ENCODE measurements around the gene NECTIN1.

Gene NECTIN1

DNA sequence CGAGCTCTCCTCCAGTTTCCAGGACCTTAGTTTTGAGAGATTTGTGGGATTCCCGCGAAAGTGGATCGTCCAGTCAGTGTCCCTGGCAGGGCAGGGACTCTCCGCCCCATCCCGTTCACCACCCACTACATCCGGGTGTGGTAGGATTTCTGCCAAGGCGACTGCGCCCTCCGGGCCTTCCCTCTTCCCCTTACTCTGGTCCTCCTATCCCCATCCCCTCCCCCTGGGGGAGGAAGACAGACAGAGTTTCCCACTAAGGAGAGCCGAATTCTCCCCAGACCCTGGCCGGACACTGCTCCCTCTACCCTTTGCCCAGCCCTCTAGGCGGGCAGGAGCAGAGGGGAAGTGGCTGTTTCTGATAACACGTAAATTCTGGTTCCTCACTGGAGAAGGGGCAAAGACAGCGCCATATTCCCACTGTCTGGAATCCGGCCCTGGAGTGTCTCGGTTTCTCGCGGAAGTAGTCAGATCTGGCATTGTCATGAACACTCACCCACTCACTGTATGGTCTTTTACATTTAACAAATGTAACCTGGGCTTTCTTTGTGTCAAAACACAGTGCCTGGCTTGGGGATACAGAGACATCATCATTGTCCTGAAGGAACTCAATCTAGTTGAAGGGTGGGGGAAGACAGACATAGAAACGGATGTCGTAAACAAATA, 1.1 kb upstream of the NECTIN1 start:
- no peak for FAIRE-seq

- no peak for FAIRE-seq
Measured at GRCh38 chr11:119729581-119729927, 554 bp upstream of the NECTIN1 start.

GRCh38 chr11:119728211-119728626, 781 bp downstream of the NECTIN1 start:
- no peak for FAIRE-seq

DNA sequence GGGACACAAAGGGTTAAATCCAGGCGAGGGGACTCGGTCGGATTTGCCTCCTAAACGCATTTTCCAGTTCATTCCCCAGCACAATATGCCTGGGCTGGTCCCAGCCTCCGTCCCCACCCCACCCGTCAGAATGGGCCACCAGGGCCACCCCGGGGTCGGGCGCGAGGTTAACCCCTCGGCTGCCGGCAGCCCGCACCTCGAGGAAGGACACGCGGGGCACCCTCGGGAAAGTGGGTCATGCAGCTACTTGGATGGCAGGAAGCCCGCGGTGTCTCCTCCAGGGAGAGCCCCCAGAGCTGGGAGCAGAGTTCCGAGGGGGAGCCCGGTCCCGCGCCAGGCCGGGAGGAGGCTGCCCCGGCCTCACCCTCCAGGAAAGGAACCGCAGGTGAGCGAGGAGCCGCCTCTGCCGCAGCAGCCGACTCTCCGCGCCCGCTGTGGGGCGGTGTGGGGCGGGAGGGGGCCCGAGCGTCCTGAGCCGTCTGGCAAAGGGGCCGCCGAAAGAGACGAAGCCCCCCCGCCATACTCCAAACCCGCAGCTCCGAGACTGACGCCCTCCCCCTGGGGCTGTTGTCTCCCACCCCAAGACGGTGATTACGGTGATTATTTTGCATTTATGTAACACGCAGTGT, 1.4 kb downstream of the NECTIN1 start:
- no peak for FAIRE-seq

- FAIRE-seq: no peak
Measured at GRCh38 chr11:119726585-119727522, 2.1 kb downstream of the NECTIN1 start.

DNA sequence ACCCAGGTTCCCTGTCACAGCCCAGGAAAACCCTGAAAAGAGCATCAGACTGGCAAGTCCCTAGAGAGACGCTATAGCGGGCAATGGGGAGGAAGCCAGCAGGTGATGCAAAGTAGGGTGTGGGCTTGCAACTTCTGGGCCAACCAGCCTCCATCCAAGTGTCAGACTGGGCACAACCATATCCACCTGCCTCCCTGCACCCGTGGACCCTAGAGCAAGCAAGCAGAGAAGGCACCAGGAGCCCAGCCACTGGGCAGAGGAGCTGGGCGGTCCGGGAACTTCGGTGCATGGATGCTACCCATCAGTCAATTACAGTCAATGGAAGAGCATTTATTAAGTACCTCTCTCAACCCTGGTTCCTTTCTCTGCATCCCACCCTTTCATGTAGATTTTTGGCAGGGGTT, 2.8 kb downstream of the NECTIN1 start:
- FAIRE-seq: no peak

DNA sequence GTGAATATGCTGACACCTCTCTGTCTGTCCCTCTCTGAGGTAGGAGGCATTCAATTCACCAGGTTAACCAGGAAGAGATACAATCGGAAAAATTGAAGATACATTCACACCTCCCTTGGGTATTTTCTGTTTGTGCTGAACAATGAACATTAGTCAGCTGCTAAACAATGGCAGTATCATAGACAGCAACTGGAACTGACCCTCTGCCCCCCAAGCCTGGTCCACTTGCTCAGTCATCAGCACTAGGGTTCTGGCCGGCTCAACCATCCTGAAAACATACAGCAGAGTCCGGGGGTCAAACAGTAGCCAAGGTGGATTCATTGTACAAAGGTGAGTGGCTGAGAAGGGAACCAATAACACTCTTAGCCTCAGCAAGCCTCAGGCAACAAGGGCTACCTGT, 4.0 kb downstream of the NECTIN1 start:
- FAIRE-seq: no peak

- FAIRE-seq: no peak
Measured at GRCh38 chr11:119723952-119724325, 5.1 kb downstream of the NECTIN1 start.

DNA sequence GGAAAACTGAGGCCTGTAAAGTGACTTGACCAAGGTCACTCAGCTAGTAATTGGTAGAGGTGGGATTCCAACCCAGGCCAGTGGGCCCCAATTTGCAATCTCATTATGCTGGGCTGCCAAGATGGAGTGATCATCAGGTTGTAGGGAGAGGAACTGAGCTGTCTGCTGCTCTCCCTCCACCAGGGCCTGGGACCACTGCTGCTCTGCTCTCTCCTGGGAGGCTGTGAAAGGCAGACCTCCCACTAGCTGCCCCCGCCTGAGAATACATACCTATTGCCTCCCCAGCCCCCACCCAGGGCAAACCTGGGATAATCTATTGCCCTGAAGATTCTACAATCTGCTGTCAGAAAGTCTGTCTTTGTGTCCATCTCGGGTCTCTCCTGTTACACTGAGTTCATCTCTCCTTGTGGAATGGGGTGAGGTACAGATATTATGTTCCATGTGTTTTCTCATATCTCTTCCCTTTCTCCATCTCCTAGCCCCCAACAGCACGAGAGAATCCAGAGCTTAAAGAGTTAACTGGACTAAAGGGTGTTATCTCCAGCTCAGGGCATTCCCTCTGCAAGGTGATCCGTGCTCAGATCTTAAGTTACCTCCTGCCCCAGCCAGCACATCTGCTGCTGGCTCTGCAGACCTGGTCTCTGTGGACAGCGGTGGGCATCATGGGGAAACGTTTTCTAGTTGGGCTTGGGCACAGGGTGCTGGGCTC, 5.6 kb downstream of the NECTIN1 start:
- no peak for FAIRE-seq

DNA sequence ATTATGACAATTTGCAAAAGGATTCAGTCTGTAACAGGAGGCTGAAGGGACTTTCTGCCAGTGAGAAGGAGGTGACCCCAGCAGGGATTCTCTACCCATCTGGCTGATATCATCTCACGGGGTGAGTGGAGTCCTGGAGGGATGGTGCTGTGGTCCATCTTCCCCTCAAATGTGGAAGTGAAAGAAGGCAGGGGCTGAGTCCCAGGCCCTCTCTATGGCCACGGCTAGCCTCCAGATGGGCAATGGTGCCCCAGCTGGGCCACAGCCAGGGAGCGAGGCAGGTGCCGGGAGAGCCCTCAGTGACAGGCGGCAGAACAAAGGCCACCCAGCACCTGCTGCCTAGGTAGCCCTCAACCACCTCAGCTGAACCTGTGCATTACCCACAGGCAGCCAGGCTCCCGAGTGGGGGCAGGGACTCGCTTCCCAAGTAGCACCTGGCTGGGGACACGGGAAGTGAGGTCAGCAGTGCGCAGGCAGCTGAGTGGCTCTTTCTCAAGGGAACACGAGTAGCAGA, 6.7 kb downstream of the NECTIN1 start:
- no peak for FAIRE-seq

DNA sequence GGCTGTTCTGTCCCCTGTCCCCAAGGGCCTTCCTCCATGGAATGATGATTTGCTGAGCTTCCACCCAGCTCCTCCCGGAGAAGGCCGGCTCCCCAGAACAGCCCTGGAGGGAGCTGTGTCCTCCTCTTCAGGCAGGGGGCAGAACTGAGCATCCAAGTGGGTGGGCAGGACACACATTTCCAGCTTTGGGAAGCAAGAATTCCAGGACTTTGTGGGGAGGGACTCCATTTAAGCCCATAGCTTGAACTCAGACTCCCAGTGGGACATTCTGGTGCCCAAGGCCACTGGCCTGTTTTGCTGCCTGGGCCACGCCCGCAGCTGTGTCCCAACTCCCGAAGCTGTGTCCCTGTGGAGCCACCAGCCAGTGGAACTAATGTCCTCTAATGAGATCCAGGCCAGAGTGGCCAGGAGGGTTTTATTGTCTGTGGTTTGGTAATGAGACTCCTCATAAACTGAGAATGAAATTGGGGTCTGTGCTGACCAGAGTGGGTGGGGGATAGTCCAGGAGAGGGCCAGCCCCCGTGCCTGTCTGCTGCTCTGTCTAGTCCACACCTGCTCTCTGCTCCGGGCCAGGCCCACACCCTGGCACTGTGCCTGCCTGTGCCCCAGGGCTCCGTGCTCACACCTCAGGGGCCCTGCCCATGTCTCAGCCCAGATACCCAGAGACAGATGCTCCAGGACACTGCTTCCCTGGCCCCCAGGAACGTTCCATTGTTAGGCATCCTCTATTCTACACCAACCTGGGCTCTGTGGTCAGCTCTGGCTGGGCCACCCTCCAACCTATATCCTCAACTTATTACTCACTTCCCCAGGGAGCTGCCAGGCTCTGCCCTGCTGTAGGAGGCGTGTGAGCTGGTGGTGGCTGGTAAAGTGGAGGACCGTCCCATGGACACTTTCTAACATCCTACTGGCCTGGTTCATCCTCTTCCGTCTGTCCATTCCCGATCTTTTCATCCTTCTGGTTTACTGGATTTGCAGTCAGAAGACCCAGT, 7.6 kb downstream of the NECTIN1 start:
- FAIRE-seq: no peak

GRCh38 chr11:119720311-119720913, 8.6 kb downstream of the NECTIN1 start:
- no peak for FAIRE-seq

DNA sequence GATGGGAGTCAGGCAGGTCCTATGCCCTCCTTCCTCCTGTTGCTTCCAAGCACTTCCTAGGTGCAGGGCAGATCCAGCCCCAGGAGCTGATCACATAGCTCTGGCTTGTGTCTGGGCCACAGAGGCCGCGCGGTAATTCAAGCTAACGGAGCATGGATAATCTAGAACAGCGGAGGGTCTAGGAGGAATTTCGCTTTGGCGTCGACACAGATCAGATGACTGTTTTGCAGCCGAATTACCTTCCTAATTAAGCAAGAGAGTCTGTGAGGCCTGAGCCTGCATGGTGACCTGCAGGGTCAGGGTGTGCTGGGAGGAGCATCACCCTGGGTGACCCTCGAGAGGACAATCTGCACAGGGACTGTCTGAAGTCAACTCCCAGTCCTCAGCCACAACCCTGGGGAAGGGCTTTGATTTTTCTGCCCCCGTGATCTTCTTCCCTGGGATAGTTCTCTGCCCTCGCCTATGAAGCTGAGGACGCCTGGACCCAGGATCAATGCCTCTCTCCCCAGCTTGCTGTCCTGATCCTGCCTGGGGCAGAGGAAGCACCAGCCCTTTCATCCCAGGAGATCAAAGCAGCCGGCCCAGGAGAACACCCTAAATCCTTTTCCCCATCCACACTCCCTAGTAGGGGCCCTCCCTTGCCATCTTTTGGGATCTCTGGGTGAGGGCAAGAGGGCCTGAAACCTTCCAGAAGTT, 11.0 kb downstream of the NECTIN1 start:
- FAIRE-seq: no peak

GRCh38 chr11:119716582-119717498, 12.2 kb downstream of the NECTIN1 start:
- no peak for FAIRE-seq

DNA sequence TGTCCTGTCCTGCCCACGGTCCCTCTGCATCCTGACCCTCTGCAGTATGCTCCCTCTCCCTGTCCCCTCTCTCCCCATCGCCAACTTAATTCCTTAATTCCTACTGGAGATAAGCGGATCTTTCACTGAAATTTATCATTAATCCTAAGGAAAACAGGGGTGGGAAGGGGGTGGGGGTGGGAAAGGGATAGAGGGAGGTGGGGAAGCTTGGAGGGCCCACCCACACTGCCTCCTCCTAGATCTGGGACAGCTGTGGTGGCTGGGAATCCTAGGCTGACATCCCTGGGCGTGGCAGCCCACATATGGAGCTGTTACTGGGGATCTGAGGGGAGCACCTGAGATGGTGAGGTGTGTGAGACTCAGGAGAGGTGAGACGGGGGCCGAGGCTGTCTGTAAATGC, 14.4 kb downstream of the NECTIN1 start:
- FAIRE-seq: no peak

- no peak for FAIRE-seq
Measured at GRCh38 chr11:119714189-119714588, 14.8 kb downstream of the NECTIN1 start.

GRCh38 chr11:119713359-119714040, 15.5 kb downstream of the NECTIN1 start:
- no peak for FAIRE-seq

GRCh38 chr11:119712459-119713358, 16.3 kb downstream of the NECTIN1 start:
- no peak for FAIRE-seq

Data from TTC549 (cell line).